CD14-positive monocyte (primary cell): Measurements from ENCODE around the gene TTLL7. TPM values are rescaled to one million over a fixed set of nuclear protein-coding genes. Genes with fewer than 3 reads are reported as not detected.
A peak's percentile ranks its signal among the peaks of the same experiment; 100 is the strongest.

Experiments used
- DNase-seq, 3 donors: peaks; one replicate each; pipeline ENCODE4 v3.0.0-alpha.2; 2011 to 2022
- H2AFZ ChIP-seq: 2 replicates; pipeline ENCODE4 v1.6.0; 2012; ENCODE audit warnings: mild to moderate bottlenecking, low read depth, low read length, inconsistent platforms; ENCODE audit not compliant: insufficient read depth, poor library complexity, severe bottlenecking
- H3K27ac ChIP-seq, 2 donors: 1 replicate in 1 of 2; 2 replicates in 1 of 2; pipeline ENCODE4 v1.5.1; 2012 to 2013; ENCODE audit warnings: low read length in 2 of 2, control low read depth in 1 of 2, inconsistent platforms in 1 of 2, low read depth in 1 of 2, mild to moderate bottlenecking in 1 of 2
- H3K27me3 ChIP-seq, 2 donors: one replicate each; pipeline versions ENCODE4 v1.6.0 to v1.6.1; 2011 to 2013; ENCODE audit warnings: low read length in 2 of 2; ENCODE audit not compliant: control insufficient read depth in 2 of 2, insufficient read depth in 2 of 2
- H3K36me3 ChIP-seq, 2 donors: replicated peaks in 1 of 2; 1 replicate in 1 of 2; 2 replicates in 1 of 2; pipeline versions ENCODE4 v1.5.1 to v1.6.1; 2012 to 2013; ENCODE audit warnings: low read length in 2 of 2, control low read depth in 1 of 2, inconsistent platforms in 1 of 2, mild to moderate bottlenecking in 1 of 2; ENCODE audit not compliant: insufficient read depth in 2 of 2, control insufficient read depth in 1 of 2
- H3K4me1 ChIP-seq, 2 donors: 1 replicate in 1 of 2; 2 replicates in 1 of 2; pipeline versions ENCODE4 v1.5.1 to v1.6.1; 2012 to 2013; ENCODE audit warnings: low read length in 2 of 2, control low read depth in 1 of 2, inconsistent platforms in 1 of 2, mild to moderate bottlenecking in 1 of 2, moderate library complexity in 1 of 2; ENCODE audit not compliant: insufficient read depth in 2 of 2, control insufficient read depth in 1 of 2
- H3K4me2 ChIP-seq: replicated peaks from 2 replicates; pipeline ENCODE3; 2012; ENCODE audit warnings: low read length, moderate library complexity, mild to moderate bottlenecking; ENCODE audit not compliant: poor library complexity, severe bottlenecking; ENCODE audit errors: extremely low read depth
- H3K4me3 ChIP-seq, 3 experiments: fragments of 200-600 bp in 1 of 3; sonication (generic) in 1 of 3; replicated peaks in 1 of 3; 1 replicate in 2 of 3; 2 replicates in 1 of 3; pipeline ENCODE4 v1.5.1; 2011 to 2013; ENCODE audit warnings: low read length in 3 of 3, mild to moderate bottlenecking in 3 of 3, control low read depth in 2 of 3, low read depth in 2 of 3, inconsistent platforms in 1 of 3, moderate library complexity in 1 of 3
- H3K79me2 ChIP-seq: 2 replicates; pipeline ENCODE4 v1.6.0; 2012; ENCODE audit warnings: mild to moderate bottlenecking, control low read depth, inconsistent platforms, low read length, moderate library complexity; ENCODE audit not compliant: insufficient read depth
- H3K9ac ChIP-seq: 2 replicates; pipeline ENCODE4 v1.6.0; 2017; ENCODE audit warnings: low read length, mild to moderate bottlenecking; ENCODE audit not compliant: insufficient read depth, poor library complexity, severe bottlenecking
- H3K9me3 ChIP-seq, 2 donors: replicated peaks in 1 of 2; 1 replicate in 1 of 2; 2 replicates in 1 of 2; pipeline versions ENCODE4 v1.5.1 to v1.6.1; 2012 to 2013; ENCODE audit warnings: low read length in 2 of 2, control low read depth in 1 of 2; ENCODE audit not compliant: control insufficient read depth in 1 of 2, insufficient read depth in 1 of 2
- H4K20me1 ChIP-seq: 2 replicates; pipeline ENCODE4 v1.6.0; 2012; ENCODE audit warnings: mild to moderate bottlenecking, low read length, control low read depth, moderate library complexity; ENCODE audit not compliant: insufficient read depth
- H3K27ac Mint-ChIP-seq, 7 donors: one replicate each; pipeline ENCODE4 v1.8.0; 2020; ENCODE audit warnings: mild to moderate bottlenecking in 7 of 7, mixed read lengths in 7 of 7, moderate library complexity in 6 of 7, inconsistent platforms in 2 of 7
- H3K27me3 Mint-ChIP-seq, 3 donors: one replicate each; pipeline ENCODE4 v1.8.0; 2021 to 2022; ENCODE audit warnings: low read depth in 3 of 3, mild to moderate bottlenecking in 3 of 3, mixed read lengths in 3 of 3, moderate library complexity in 3 of 3, inconsistent platforms in 1 of 3
- H3K36me3 Mint-ChIP-seq, 2 donors: one replicate each; pipeline ENCODE4 v1.8.0; 2020; ENCODE audit warnings: mixed read lengths in 2 of 2, inconsistent platforms in 1 of 2, mild to moderate bottlenecking in 1 of 2
- H3K4me1 Mint-ChIP-seq: one replicate; pipeline ENCODE4 v1.8.0; 2020; ENCODE audit warnings: mild to moderate bottlenecking, mixed read lengths
- H3K4me3 Mint-ChIP-seq, 2 donors: one replicate each; pipeline ENCODE4 v1.8.0; 2020; ENCODE audit warnings: mild to moderate bottlenecking in 2 of 2, mixed read lengths in 2 of 2, moderate library complexity in 1 of 2
- H3K9me3 Mint-ChIP-seq, 7 donors: one replicate each; pipeline ENCODE4 v1.8.0; 2020 to 2022; ENCODE audit warnings: mixed read lengths in 7 of 7, mild to moderate bottlenecking in 6 of 7, moderate library complexity in 6 of 7, inconsistent platforms in 2 of 7
- CTCF ChIP-seq: fragments of 200-600 bp; IDR thresholded peaks from one replicate; pipeline ENCODE4 v1.8.0; 2022; ENCODE audit warnings: antibody characterized with exemption, mild to moderate bottlenecking
- WGBS: methylation state at CpG from one replicate; pipeline ENCODE4 v1.1.5; 2013; ENCODE audit warnings: missing lambda C conversion rate; ENCODE audit not compliant: insufficient coverage; 5-methylcytosine and 5-hydroxymethylcytosine counted together
- intact Hi-C, 2 donors: fragments of 100-400 bp; cut with micrococcal nuclease; formaldehyde crosslinking; loops; one replicate each; pipeline versions ENCODE4 v1.15.0 to v1.15.1; 2023
- polyA plus RNA-seq, 3 donors: library from polyadenylated mRNA; depleted of rRNA in 1 of 3; unstranded in 2 of 3; stranded (reverse) in 1 of 3; fragments of 300-500 nt in 2 of 3; fragments of >200 nt in 1 of 3; fragmentation: Illumina TruSeq in 2 of 3; gene quantifications; 1 replicate in 2 of 3; 2 replicates in 1 of 3; pipeline ENCODE4 v1.2.3, GENCODE V29; 2012 to 2021

The TTLL7 gene
- polyA plus RNA-seq, 3 donors = 0.12 to 0.69 TPM; not detected in 1

- H3K27me3 Mint-ChIP-seq = peaks cover 0 to 7% (median 6%) of the 10 kb centered on the region in 3 donors
- peak overlapping the region; percentile 92 for H3K4me2 ChIP-seq
- H3K4me3 ChIP-seq = peak overlapping the region; percentile 53 to 81 (median 59)
- H3K27me3 ChIP-seq = peaks cover 3 to 8% of the 10 kb centered on the region in 2 donors
- H3K9ac ChIP-seq = peak overlapping the region; percentile 83
- WGBS = 2% methylated on average over 51 of the region's 54 CpGs
- H3K36me3 Mint-ChIP-seq = no peaks in the 10 kb centered on the region
- H4K20me1 ChIP-seq = no peaks in the 10 kb centered on the region
- no peaks in the 10 kb centered on the region for H3K9me3 Mint-ChIP-seq
- H2AFZ ChIP-seq = peak overlapping the region; percentile 99
- peaks cover 7% of the 10 kb centered on the region for H3K4me1 Mint-ChIP-seq
- DNase-seq = peak; percentile 49 to 72 (median 57)
- intact Hi-C loops = no loop called here
- TF ChIP-seq CTCF = peak; percentile 91
- peak overlapping the region; percentile 75 to 85 for H3K4me3 Mint-ChIP-seq
- H3K4me1 ChIP-seq = peaks cover 4 to 8% of the 10 kb centered on the region in 2 donors
- no peaks in the 10 kb centered on the region for H3K36me3 ChIP-seq
- peak overlapping the region in 3 of 7 donors; percentile 13 to 73 (median 26) for H3K27ac Mint-ChIP-seq
- no peaks in the 10 kb centered on the region for H3K79me2 ChIP-seq
- no peaks in the 10 kb centered on the region for H3K9me3 ChIP-seq
- peak overlapping the region in 1 of 2 donors; percentile 38 for H3K27ac ChIP-seq
These were observed 138.3 kb downstream of the TTLL7 start for GRCh38 chr1:83860490-83861221.

- H3K27ac ChIP-seq = no peak overlapping the region
- Mint-ChIP-seq H3K27ac (no peak overlapping the region), H3K9me3 (no peaks in the 10 kb centered on the region), H3K4me1 (peaks cover 7% of the 10 kb centered on the region), H3K27me3 (peaks cover 2 to 7% (median 6%) of the 10 kb centered on the region in 3 donors), H3K4me3 (no peak overlapping the region), H3K36me3 (no peaks in the 10 kb centered on the region)
- no peaks in the 10 kb centered on the region for H3K36me3 ChIP-seq
- no peak for DNase-seq
- peaks cover 4 to 8% of the 10 kb centered on the region in 2 donors for H3K4me1 ChIP-seq
- no peak overlapping the region for H3K4me2 ChIP-seq
- no CpG with 5 or more reads among the region's 2 CpGs for WGBS
- intact Hi-C loops = no loop called here
- no peak overlapping the region for H2AFZ ChIP-seq
- no peaks in the 10 kb centered on the region for H3K79me2 ChIP-seq
- H3K27me3 ChIP-seq = peaks cover 3 to 8% of the 10 kb centered on the region in 2 donors
- no peak for TF ChIP-seq CTCF
- no peak overlapping the region for H3K4me3 ChIP-seq
- H3K9me3 ChIP-seq = no peaks in the 10 kb centered on the region
- no peaks in the 10 kb centered on the region for H4K20me1 ChIP-seq
- no peak overlapping the region for H3K9ac ChIP-seq
These were observed 141.2 kb downstream of the TTLL7 start for GRCh38 chr1:83857716-83858115.
